GM18519 (cell line): ENCODE results near the gene HSF2.
"Not testable (repeated sequence)": the region's sequence is repeated elsewhere in the genome, so short reads cannot be mapped to it uniquely, and the experiment has no call there.

Experiments
- ATAC-seq: cut with Tn5 transposase; IDR thresholded peaks from one replicate; pipeline ENCODE4 v1.9.1; 2021; ENCODE audit warnings: mild to moderate bottlenecking, moderate library complexity; ENCODE audit not compliant: unreplicated experiment, low FRiP score

Gene HSF2

GRCh38 chr6:122438975-122439374 lies 39.5 kb downstream of the HSF2 start:
- no peak for ATAC-seq

DNA sequence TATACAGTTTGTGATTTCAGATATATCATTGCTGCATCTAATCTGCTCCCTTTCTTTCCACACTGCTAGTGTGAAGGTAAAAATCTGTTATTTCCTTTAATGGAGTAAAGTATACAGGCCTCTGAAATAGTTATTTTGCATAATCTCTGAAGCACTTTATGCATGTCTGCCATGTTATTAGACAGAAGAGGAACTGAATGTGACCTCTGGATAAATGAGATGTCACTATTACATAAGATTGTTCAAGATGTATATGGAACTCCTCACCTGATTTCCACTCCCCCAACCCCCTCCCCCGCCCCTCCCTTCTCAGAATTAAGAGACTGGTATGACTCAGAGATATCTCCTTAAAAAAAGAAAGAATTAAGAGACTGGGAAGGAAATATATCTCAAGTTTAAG lies 45.8 kb downstream of the HSF2 start:
- ATAC-seq = no peak

DNA sequence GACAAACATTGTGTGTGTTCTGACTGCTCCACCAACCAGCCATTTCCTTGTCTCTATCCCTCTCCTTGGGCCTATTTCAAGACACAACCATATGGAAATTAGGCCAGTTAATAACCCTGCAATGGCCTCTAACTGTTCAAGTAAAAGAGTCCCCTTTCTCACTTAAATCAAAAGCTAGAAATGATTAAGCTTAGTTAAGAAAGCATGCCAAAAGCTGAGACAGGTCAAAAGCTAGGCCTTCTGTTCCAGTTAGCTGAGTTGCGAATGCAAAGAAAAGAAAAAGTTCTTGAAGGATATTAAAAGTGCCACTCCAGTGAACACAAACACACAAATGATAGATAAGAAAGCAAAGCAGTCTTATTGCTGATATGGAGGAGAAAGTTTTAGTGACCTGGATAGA lies 49.6 kb downstream of the HSF2 start:
- no peak for ATAC-seq

DNA sequence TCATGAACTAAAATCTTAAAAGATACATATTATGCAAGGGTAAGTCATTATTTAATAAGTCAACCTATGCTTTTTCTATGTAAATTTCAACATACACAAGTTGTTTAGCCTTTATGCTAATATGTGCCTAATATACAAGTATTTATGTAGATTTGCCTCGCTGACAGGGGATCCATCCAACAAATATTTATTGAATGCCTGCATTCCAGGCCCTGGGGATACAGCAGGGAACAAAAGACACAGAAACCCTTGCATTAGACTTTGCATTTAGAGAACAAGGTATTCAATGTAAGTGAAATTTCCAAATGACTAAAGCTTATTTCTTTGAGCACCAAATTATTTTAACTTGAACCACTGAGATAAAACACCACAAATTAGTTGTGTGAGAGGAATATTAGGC lies 53.1 kb downstream of the HSF2 start:
- no peak for ATAC-seq

GRCh38 chr6:122454673-122455072 lies 55.2 kb downstream of the HSF2 start:
- ATAC-seq = no peak

DNA sequence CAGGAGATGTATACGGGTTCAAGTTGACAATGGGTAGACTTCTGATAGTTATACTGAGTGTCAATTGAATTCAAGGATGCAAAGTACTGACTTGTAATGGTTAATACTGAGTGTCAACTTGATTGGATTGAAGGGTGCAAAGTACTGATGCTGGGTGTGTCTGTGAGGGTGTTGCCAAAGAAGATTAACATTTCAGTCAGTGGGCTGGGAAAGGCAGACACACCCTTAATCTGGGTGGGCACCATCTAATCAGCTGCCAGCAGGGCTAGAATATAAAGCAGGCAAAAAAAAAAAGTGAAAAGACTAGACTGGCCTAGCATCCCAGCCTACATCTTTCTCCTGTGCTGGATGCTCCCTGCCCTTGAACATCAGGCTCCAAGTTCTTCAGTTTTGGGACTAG lies 55.7 kb downstream of the HSF2 start:
- not testable (repeated sequence) for ATAC-seq

- no peak for ATAC-seq
Measured at GRCh38 chr6:122458087-122458486, 58.6 kb downstream of the HSF2 start.

DNA sequence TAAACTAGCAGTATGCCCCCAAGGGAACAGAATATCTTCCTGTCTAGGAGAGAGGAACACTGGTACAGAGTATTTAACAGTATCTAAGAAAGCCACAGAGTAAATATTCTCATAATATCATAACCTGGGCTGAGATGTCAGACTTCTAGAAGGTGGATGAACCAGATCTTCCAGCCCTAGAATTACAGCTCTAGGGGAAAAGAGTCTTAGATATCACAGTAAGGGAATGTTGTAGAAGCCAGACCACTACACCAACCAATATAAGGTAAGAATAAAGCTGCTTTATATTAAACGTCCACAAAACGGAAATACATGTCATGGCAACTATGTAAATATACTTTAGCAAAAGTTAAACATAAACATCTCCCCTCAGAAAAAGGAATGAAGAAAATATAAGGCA lies 59.8 kb downstream of the HSF2 start:
- no peak for ATAC-seq

GRCh38 chr6:122459865-122460416 lies 60.5 kb downstream of the HSF2 start:
- ATAC-seq = not testable (repeated sequence)

DNA sequence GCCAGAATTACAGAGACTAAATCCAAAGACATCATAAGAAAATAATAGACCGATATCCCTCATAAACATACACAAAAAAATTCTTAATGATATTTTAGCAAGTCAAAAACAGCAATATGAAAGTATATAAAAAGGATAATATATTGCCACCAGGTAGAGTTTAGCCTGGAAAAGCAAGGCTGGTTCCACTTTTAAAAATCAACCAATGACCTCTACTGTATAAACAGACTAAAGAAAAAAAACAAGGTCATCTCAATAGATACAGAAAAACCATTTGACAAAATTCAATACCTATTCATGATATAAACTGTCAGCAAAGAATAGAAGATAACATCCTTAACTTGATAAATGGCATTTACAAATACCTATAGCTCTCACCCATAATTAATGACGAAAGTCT lies 62.4 kb downstream of the HSF2 start:
- ATAC-seq = no peak

DNA sequence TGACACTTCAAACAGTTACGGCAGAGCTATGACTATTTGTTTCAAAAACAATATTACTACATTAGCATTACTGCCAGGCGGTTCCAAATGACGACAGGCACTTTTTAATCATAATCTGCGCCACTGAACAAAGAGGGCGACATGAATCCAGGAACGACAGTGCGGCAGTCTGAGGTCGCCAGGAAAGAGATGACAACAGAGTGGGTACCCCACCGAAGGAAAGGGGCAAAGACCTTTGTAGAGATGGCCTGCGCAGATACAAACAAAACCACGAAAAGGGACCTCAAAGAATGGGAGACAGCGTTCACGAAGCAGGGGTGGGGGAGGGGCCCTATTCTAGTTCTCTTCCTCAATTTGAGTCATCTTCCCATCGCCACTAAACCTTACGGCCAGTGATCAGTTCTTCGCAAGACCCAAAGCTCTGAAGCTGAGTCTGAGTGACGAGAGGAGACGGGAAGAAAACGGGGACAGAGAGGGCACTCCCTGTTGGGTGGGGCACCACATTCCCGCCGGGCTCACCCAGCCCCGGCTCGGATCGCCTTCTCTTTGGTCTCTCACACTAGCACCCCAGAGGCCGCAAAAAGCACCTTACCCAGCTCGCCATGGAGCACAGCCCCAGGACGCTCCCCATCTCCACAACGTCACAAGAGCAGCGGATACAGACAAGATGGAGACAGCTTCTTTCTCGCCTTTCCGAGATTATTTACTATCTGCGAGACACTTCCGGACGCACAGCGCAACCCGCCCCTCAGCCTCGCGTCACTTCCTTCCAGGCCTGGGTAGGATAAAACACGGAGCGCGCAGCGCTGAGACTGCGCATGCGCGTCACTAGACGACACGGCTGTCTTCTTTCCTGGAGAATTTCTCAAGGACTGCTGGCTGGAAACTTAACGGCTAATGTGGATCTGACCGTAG lies 71.9 kb downstream of the HSF2 start, which contains the start of gene SERINC1:
TSS of gene SERINC1 (minus strand) at position 701 of the 915 bp plus-strand sequence. CDS start at position 631, 70 bp downstream.
- peak; percentile 99 for ATAC-seq

DNA sequence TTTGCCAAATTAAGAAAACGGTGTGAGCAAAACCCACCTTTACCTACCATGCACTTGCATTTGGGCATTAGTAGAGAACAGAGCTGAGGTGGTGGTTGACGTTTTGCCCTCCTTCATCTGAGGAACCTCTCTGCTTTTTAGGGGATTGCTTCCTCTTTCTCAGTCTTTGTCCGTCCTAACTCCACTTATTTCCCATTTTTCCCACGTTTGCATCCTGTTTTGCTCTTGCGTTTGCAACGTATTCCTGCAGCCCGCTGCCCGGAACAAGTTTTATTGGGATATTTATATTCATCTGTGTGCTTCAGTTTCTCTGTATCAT lies 72.5 kb downstream of the HSF2 start:
- peak; percentile 35 for ATAC-seq

- ATAC-seq = no peak
Measured at GRCh38 chr6:122476131-122476530, 76.7 kb downstream of the HSF2 start.

DNA sequence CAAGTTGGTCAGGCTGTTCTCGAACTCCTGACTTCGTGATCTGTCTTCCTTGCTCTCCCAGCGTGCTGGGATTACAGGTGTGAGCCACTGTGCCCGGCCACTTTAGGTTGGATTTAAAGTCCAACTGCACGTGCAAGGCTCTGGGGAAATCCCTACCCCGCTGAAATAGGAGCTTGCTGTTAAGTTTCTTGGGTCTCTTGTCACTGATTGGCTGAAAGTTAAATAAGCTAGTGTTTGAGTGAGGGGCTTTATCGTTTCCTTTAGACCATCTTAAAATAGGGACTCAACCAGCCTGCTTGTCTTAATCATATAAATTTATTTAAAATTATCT lies 83.3 kb downstream of the HSF2 start:
- no peak for ATAC-seq
